ENCODE measurements around the gene TRERF1.

TRERF1 gene

GRCh38 chr6:42266538-42266937 lies 185.2 kb downstream of the TRERF1 start:
- no peak overlapping the region for H3K27ac Mint-ChIP-seq
- peaks cover 9% of the 10 kb centered on the region for H3K4me1 Mint-ChIP-seq
- peaks cover 14% of the 10 kb centered on the region for H3K36me3 Mint-ChIP-seq
- H3K27me3 Mint-ChIP-seq: no peaks in the 10 kb centered on the region
- no peak overlapping the region for H3K4me3 Mint-ChIP-seq
- no peaks in the 10 kb centered on the region for H3K9me3 Mint-ChIP-seq

- H3K27me3 Mint-ChIP-seq: no peaks in the 10 kb centered on the region
- H3K36me3 Mint-ChIP-seq: peaks cover 10% of the 10 kb centered on the region
- H3K9me3 Mint-ChIP-seq: no peaks in the 10 kb centered on the region
- peaks cover 4% of the 10 kb centered on the region for H3K4me1 Mint-ChIP-seq
- no peak overlapping the region for H3K27ac Mint-ChIP-seq
- H3K4me3 Mint-ChIP-seq: no peak overlapping the region
Measured at GRCh38 chr6:42264852-42265390, 186.8 kb downstream of the TRERF1 start.

GRCh38 chr6:42264162-42264851 lies 187.4 kb downstream of the TRERF1 start:
- H3K27me3 Mint-ChIP-seq: no peaks in the 10 kb centered on the region
- H3K4me1 Mint-ChIP-seq: peaks cover under 1% of the 10 kb centered on the region
- H3K4me3 Mint-ChIP-seq: no peak overlapping the region
- H3K27ac Mint-ChIP-seq: no peak overlapping the region
- no peaks in the 10 kb centered on the region for H3K9me3 Mint-ChIP-seq
- peaks cover 7% of the 10 kb centered on the region for H3K36me3 Mint-ChIP-seq

- Mint-ChIP-seq H3K9me3 (no peaks in the 10 kb centered on the region), H3K4me1 (no peaks in the 10 kb centered on the region), H3K27me3 (no peaks in the 10 kb centered on the region), H3K4me3 (no peak overlapping the region), H3K36me3 (peaks cover 4% of the 10 kb centered on the region), H3K27ac (no peak overlapping the region)
Measured at GRCh38 chr6:42263165-42263728, 188.5 kb downstream of the TRERF1 start.

GRCh38 chr6:42260972-42261371 lies 190.8 kb downstream of the TRERF1 start:
- Mint-ChIP-seq H3K27ac (no peak overlapping the region), H3K4me1 (no peaks in the 10 kb centered on the region), H3K9me3 (no peaks in the 10 kb centered on the region), H3K27me3 (no peaks in the 10 kb centered on the region), H3K36me3 (no peaks in the 10 kb centered on the region), H3K4me3 (no peak overlapping the region)

GRCh38 chr6:42260396-42260888 lies 191.3 kb downstream of the TRERF1 start:
- no peak overlapping the region for H3K4me3 Mint-ChIP-seq
- H3K27ac Mint-ChIP-seq: no peak overlapping the region
- H3K9me3 Mint-ChIP-seq: no peaks in the 10 kb centered on the region
- no peaks in the 10 kb centered on the region for H3K4me1 Mint-ChIP-seq
- H3K27me3 Mint-ChIP-seq: no peaks in the 10 kb centered on the region
- no peaks in the 10 kb centered on the region for H3K36me3 Mint-ChIP-seq

GRCh38 chr6:42259841-42260395 lies 191.8 kb downstream of the TRERF1 start:
- H3K4me1 Mint-ChIP-seq: no peaks in the 10 kb centered on the region
- no peaks in the 10 kb centered on the region for H3K36me3 Mint-ChIP-seq
- H3K27ac Mint-ChIP-seq: no peak overlapping the region
- H3K4me3 Mint-ChIP-seq: no peak overlapping the region
- no peaks in the 10 kb centered on the region for H3K27me3 Mint-ChIP-seq
- no peaks in the 10 kb centered on the region for H3K9me3 Mint-ChIP-seq

- H3K27me3 Mint-ChIP-seq: no peaks in the 10 kb centered on the region
- H3K9me3 Mint-ChIP-seq: no peaks in the 10 kb centered on the region
- no peaks in the 10 kb centered on the region for H3K4me1 Mint-ChIP-seq
- H3K27ac Mint-ChIP-seq: no peak overlapping the region
- no peak overlapping the region for H3K4me3 Mint-ChIP-seq
- no peaks in the 10 kb centered on the region for H3K36me3 Mint-ChIP-seq
Measured at GRCh38 chr6:42259286-42259685, 192.4 kb downstream of the TRERF1 start.

- no peak overlapping the region for H3K27ac Mint-ChIP-seq
- H3K4me3 Mint-ChIP-seq: no peak overlapping the region
- no peaks in the 10 kb centered on the region for H3K9me3 Mint-ChIP-seq
- no peaks in the 10 kb centered on the region for H3K4me1 Mint-ChIP-seq
- peaks cover 2% of the 10 kb centered on the region for H3K36me3 Mint-ChIP-seq
- H3K27me3 Mint-ChIP-seq: no peaks in the 10 kb centered on the region
Measured at GRCh38 chr6:42257614-42258013, 194.1 kb downstream of the TRERF1 start.

- Mint-ChIP-seq H3K9me3 (no peaks in the 10 kb centered on the region), H3K4me1 (no peaks in the 10 kb centered on the region), H3K27me3 (no peaks in the 10 kb centered on the region), H3K4me3 (no peak overlapping the region), H3K36me3 (peaks cover 2% of the 10 kb centered on the region), H3K27ac (no peak overlapping the region)
Measured at GRCh38 chr6:42257063-42257462, 194.7 kb downstream of the TRERF1 start.

GRCh38 chr6:42255050-42255449 lies 196.7 kb downstream of the TRERF1 start:
- H3K4me1 Mint-ChIP-seq: no peaks in the 10 kb centered on the region
- no peak overlapping the region for H3K4me3 Mint-ChIP-seq
- peaks cover 2% of the 10 kb centered on the region for H3K36me3 Mint-ChIP-seq
- no peaks in the 10 kb centered on the region for H3K9me3 Mint-ChIP-seq
- no peak overlapping the region for H3K27ac Mint-ChIP-seq
- no peaks in the 10 kb centered on the region for H3K27me3 Mint-ChIP-seq

- Mint-ChIP-seq H3K9me3 (no peaks in the 10 kb centered on the region), H3K4me1 (no peaks in the 10 kb centered on the region), H3K36me3 (peaks cover 2% of the 10 kb centered on the region), H3K27ac (no peak overlapping the region), H3K27me3 (no peaks in the 10 kb centered on the region), H3K4me3 (no peak overlapping the region)
Measured at GRCh38 chr6:42254505-42254904, 197.2 kb downstream of the TRERF1 start.

- Mint-ChIP-seq H3K9me3 (no peaks in the 10 kb centered on the region), H3K27me3 (no peaks in the 10 kb centered on the region), H3K27ac (peak overlapping the region; percentile 11), H3K4me1 (no peaks in the 10 kb centered on the region), H3K36me3 (peaks cover 2% of the 10 kb centered on the region), H3K4me3 (no peak overlapping the region)
Measured at GRCh38 chr6:42251911-42252637, 199.7 kb downstream of the TRERF1 start.

- no peaks in the 10 kb centered on the region for H3K4me1 Mint-ChIP-seq
- peaks cover 2% of the 10 kb centered on the region for H3K36me3 Mint-ChIP-seq
- no peak overlapping the region for H3K4me3 Mint-ChIP-seq
- no peaks in the 10 kb centered on the region for H3K9me3 Mint-ChIP-seq
- H3K27me3 Mint-ChIP-seq: no peaks in the 10 kb centered on the region
- peak overlapping the region; percentile 11 for H3K27ac Mint-ChIP-seq
Measured at GRCh38 chr6:42251500-42251899, 200.2 kb downstream of the TRERF1 start.

- H3K4me1 Mint-ChIP-seq: no peaks in the 10 kb centered on the region
- H3K9me3 Mint-ChIP-seq: no peaks in the 10 kb centered on the region
- peaks cover 4% of the 10 kb centered on the region for H3K36me3 Mint-ChIP-seq
- H3K4me3 Mint-ChIP-seq: no peak overlapping the region
- H3K27ac Mint-ChIP-seq: no peak overlapping the region
- H3K27me3 Mint-ChIP-seq: no peaks in the 10 kb centered on the region
Measured at GRCh38 chr6:42250274-42250931, 201.3 kb downstream of the TRERF1 start.
